GM21423 (cell line): ENCODE results near the gene REV3L.

ENCODE experiments used
- ATAC-seq: cut with Tn5 transposase; IDR thresholded peaks from one replicate; pipeline ENCODE4 v1.9.1; 2021; ENCODE audit warnings: mild to moderate bottlenecking, moderate library complexity; ENCODE audit not compliant: unreplicated experiment

The REV3L gene

DNA sequence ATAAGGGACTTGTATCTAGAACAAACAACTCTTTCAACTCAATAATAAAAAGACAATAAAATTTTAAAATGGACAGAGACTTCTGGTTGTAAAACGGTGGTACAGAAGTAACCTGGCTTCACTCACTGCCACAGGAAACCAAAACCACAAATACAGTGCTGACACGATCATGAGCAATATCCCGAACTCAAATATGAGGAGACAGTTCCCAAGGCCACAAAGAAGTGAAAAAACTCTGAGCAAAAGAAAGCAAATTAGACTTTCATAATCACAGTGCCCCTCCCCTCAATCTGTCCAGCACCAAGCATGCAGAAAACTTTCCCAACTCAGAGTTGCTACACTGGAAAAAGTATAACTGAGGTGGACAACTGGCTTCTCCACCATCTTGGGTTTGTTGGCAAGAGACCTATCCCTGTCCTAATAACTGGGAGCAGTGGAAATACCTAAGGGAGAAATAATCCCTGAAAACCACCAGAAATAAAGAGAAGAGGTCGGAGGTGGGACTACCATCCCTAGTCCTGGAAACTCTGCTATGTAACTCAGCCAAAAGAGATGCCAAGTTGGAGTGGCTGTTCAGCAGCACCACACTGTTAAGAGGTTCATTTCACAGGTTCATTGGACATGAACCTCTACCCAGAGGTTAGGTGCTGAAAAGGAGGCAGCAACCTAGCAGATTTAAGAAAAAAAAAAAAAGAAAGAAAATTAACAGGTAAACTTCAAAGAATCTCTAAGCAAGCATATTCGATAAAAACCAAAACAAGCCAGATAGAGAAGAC is 55.5 kb downstream of the REV3L start:
- peak; percentile 82 for ATAC-seq

- ATAC-seq, result no peak
Observed at GRCh38 chr6:111423960-111424846, 58.8 kb downstream of the REV3L start.

DNA sequence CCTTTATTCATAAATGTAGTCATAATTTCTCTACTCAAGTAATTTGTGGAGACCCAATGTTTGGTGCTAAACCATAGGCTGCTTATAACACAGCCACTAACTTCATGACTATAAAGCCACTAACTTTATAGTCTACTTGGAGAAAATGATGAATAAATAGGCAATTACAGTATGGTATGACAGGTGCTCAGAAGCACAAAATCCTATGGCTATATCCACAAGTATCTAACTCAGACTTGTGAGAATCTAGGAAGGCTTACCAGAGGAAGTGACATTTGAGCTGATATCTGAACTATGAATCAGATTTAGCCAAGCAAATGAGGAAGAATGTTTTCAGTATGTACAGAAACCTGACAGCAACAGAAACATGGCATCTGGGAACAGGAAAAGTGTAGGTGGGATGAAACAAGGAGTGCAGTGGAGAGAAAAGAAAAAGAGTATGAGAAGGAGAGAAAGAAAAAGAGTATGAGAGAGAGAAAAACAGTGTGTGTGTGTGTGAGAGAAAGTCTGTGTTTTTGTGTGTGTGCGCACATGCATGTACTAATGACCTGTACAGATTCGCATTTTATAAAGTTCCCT is 59.9 kb downstream of the REV3L start:
- ATAC-seq, result no peak

- no peak for ATAC-seq
Observed at GRCh38 chr6:111418971-111419693, 63.9 kb downstream of the REV3L start.

GRCh38 chr6:111417946-111418345 is 65.1 kb downstream of the REV3L start:
- ATAC-seq, result no peak

DNA sequence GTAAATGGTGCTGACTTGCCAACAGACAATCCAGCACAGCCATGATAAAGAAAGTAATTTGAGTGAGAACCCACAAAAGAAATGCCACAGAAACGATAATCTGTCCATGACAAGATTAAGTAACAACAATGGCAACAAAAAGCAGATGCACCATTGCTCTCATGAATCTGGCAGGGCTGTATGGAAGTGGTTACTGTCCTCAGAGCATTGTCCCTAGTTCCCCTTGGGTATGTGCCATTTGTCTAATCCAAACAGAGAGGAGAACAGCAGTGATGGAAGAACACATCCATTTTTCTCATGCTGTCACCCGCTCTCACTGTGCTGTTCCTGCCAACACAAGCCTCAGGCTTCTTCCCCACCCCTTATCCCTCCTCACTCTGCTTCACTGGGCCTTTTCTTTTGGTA is 65.8 kb downstream of the REV3L start:
- ATAC-seq, result no peak

- no peak for ATAC-seq
Observed at GRCh38 chr6:111416529-111416928, 66.5 kb downstream of the REV3L start.

DNA sequence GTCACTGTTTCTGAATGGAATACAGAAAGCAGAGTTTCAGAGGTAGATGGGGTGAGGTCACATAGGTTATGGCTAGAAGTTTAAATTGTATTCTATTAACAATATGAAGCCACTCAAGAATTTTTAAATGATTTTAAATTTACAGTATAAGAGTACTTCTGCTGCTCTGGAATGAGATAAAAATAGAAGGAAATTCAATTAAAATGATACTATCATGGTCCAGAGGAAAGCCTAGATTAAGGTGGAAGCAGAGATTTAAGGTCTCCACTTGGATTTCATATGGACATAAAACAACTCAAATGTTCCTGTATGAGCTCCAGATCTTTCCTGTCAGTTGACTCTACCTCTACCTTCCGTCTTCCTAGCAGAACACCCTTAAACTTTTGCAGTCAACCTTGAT is 68.6 kb downstream of the REV3L start:
- no peak for ATAC-seq

GRCh38 chr6:111411978-111412566 is 70.9 kb downstream of the REV3L start:
- peak; percentile 61 for ATAC-seq

DNA sequence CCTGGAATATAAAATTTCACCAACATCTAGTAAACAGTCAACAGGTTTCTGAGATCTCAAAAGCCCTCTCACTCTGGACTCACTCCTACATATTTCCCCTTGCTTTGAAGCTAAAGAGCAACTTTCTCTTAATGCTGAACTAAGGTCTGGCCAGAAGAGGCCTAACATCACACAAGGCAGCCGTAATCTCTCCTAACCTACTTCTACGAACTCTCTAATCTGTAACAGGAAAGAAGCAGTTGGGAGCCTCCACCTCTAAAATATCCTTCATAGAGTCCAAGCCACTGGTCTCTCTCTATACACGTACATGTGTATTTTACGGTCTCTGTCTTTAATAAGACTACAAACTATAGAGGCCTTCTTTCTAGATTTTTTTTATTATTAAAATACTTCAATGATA is 72.0 kb downstream of the REV3L start:
- ATAC-seq, result no peak

- no peak for ATAC-seq
Observed at GRCh38 chr6:111410371-111410770, 72.6 kb downstream of the REV3L start.

DNA sequence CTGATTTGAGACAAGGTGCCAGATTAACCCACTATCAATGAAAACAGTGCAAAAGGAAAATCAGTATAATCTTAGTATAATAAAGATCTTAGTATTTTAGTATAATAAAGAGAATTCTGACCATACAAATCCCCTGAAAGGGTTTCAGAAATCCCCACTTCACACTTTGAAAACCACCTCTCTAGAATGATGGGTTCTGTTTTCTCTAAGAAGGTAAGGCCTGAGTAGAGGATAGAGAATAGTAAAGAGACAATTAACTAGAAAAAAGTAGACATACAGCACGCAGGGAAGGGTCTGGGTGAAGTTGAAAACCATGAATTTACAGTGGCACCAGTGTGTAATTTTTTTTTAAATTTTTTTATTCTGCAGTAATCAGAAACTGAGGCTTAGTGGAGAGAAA is 73.6 kb downstream of the REV3L start:
- ATAC-seq, result no peak

DNA sequence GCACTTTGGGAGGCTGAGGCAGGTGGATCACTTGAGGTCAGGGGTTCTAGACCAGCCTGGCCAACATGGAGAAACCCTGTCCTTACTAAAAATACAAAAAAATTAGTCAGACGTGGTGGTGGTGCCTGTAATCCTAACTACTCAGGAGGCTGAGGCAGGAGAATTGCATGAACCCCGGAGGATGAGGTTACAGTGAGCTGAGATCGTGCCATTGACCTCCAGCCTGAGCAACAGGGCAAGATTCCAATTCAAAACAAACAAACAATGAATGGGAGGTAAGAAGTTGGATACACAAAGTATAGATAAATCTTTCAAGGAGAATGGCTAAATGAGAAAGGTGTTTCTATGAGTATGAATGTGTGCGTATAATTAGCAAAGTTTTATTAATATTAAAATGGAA is 75.3 kb downstream of the REV3L start:
- no peak for ATAC-seq

GRCh38 chr6:111406200-111406721 is 76.8 kb downstream of the REV3L start:
- ATAC-seq, result peak; percentile 99

GRCh38 chr6:111403388-111403787 is 79.6 kb downstream of the REV3L start:
- no peak for ATAC-seq

DNA sequence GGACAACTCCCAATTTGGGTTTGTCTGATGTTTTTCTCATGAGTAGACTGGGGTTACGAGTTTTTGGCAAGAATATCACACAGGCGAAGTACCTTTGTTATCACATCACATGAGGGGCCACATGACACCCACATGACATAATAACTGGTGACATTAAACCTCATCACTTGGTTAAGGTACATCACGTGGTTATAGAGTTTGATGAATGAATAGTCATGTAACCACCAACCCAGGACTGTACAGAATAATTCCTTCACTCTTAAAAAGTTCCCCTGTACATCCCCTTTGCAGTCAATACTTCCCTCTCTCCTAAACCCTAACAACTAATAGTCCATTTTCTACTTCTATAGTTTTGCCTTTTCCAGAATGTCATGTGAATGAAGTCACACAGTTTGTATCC is 83.4 kb downstream of the REV3L start:
- ATAC-seq, result no peak

- ATAC-seq, result no peak
Observed at GRCh38 chr6:111388681-111389080, 94.3 kb downstream of the REV3L start.

DNA sequence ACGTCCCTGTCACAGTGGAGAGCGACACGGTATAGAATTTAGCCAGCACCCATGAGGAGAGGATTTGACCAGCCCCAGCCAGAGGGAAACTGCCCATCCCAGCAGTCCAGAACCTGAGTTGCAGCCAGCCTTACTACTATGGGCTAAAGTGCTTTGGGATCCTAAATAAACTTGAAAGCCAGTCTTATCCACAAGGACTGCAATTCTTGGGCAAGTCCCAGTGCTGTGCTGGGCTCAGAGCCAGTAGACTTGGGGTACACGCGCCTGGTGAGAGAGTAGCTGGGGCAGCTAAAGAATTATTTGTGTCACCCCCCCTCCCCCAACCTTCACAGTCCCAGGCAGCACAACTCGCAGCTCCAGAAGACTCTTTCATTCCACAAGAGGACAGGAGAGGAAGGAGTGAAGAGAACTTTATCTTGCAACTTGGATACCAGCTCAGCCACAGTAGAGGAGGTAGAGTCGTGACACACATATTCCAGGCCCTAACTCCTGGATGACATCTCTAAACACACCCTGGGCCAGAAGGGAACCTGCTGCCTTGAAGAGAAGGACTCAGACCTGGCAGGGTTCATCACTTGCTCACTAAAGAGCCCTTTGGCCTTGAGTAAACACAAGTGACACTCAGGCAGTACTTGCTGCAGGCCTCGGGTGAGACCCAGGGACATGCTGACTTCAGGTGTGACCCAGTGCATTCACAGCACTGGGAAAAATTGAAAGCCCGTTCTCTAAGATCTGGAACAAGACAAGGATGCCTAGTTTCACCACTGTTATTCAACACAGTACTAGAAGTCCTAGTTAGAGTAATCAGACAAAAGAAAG is 100.3 kb downstream of the REV3L start:
- no peak for ATAC-seq

DNA sequence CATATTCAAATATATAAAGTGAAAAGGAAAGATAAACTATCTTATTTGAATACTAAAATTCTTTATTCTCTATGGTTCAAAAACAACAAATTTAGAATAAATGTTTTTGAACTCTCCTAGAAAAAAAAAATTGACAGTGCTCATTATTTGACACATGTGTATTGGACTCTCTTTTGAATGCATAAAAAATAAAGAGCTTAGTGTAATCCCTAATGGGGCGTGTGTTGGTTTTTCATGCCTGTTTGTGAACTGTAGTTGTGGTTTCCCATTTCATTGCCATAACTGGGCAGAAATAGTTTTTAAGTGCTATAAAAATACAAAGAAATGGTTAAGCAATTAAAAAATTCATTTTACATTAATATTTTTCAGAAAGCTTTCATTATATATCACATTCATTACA is 101.3 kb downstream of the REV3L start:
- ATAC-seq, result no peak

DNA sequence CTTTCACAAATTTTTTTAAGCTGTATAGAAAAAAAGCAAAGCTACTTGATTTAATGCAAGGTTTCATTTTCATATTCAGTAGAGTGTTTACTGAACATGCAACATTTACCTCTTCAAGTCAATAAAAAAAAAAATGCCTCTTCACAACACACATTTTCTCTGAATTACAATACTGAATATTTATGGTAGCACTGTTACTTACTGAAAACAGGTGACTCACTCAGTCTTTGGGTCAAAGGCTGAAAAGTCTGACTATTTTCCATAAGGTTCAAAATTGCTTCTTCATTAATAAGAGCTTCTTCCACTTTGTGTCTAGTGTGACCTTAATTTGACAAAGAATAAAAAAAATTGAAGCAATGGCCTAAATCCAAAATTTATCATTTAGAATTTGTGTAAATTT is 101.9 kb downstream of the REV3L start:
- no peak for ATAC-seq
